Activated B cell treated with CpG ODN at 0.5 μM for 24 hours (primary cell): ENCODE data around the gene H6PD. TPM values are rescaled to one million over a fixed set of nuclear protein-coding genes. Genes with fewer than 3 reads are reported as not detected.

ENCODE experiments used
- ATAC-seq: fragments of 200-7000 bp; cut with Tn5 transposase; one replicate; pipeline ENCODE4 v1.10.0; 2021; ENCODE audit warnings: low read depth, mild to moderate bottlenecking, moderate library complexity
- CTCF ChIA-PET: fragments of 350-600 bp; sonication (Branson Sonifier 250); formaldehyde crosslinking; loops from one replicate; lab custom pipeline; 2021; ENCODE audit warnings: antibody characterized with exemption; lab: Charles Lee
- POLR2A ChIA-PET: fragments of 350-600 bp; sonication (Branson Sonifier 250); formaldehyde crosslinking; loops from one replicate; lab custom pipeline; 2021; ENCODE audit warnings: antibody characterized with exemption; lab: Charles Lee
- DNase-seq: peaks from one replicate; pipeline ENCODE4 v3.0.0; 2022
- H3K27ac Mint-ChIP-seq: one replicate; pipeline ENCODE4 v1.8.0; 2020; ENCODE audit warnings: mixed read lengths
- H3K27me3 Mint-ChIP-seq: one replicate; pipeline ENCODE4 v1.8.0; 2021; ENCODE audit warnings: mixed read lengths
- H3K36me3 Mint-ChIP-seq: one replicate; pipeline ENCODE4 v1.8.0; 2021; ENCODE audit warnings: low read depth, mixed read lengths
- H3K4me1 Mint-ChIP-seq: one replicate; pipeline ENCODE4 v1.8.0; 2021; ENCODE audit warnings: mixed read lengths
- H3K4me3 Mint-ChIP-seq: one replicate; pipeline ENCODE4 v1.8.0; 2020; ENCODE audit warnings: mild to moderate bottlenecking, mixed read lengths
- H3K9me3 Mint-ChIP-seq: one replicate; pipeline ENCODE4 v1.8.0; 2020; ENCODE audit warnings: mixed read lengths
- intact Hi-C: fragments of 100-400 bp; cut with micrococcal nuclease; formaldehyde crosslinking; loops from one replicate; pipeline ENCODE4 v1.15.1; 2024
- total RNA-seq: library from RNA; stranded (reverse); gene quantifications from 2 replicates; pipeline ENCODE4 v1.2.3, GENCODE V29; 2022
- TF ChIP-seq, protein P1 (sequence below): fragments of 200-600 bp; IDR thresholded peaks from one replicate; pipeline ENCODE4 v1.8.0; 2022; ENCODE audit warnings: antibody characterized with exemption, mild to moderate bottlenecking

Gene H6PD
- total RNA-seq, 1 donor from 2014 or later, result 21.9 TPM

DNA sequence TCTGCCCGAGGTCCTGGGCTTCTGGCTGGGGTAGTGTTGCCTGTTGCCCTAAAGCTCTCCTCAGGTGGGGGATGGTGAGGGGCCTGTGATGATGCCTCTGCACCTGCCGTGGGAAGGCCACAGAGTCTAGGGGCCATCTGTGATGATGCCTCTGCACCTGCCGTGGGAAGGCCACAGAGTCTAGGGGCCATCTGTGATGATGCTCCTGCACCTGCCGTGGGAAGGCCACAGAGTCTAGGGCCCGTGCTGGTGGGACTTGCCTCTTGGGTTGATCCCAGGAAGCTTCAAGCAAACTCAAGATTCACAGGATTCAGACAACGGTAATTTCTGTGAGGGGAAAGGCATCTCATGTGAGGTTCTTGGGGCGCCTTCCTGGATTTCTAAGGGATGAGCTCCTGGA, 75.4 kb downstream of the H6PD start:
- intact Hi-C loops, result no loop called here
- Mint-ChIP-seq H3K4me1 (peaks cover 9% of the 10 kb centered on the region), H3K36me3 (no peaks in the 10 kb centered on the region), H3K27ac (no peak overlapping the region), H3K4me3 (no peak overlapping the region), H3K9me3 (no peaks in the 10 kb centered on the region), H3K27me3 (no peaks in the 10 kb centered on the region)
- DNase-seq (no peak), ATAC-seq (no peak)
- TF ChIP-seq, protein P1, sequence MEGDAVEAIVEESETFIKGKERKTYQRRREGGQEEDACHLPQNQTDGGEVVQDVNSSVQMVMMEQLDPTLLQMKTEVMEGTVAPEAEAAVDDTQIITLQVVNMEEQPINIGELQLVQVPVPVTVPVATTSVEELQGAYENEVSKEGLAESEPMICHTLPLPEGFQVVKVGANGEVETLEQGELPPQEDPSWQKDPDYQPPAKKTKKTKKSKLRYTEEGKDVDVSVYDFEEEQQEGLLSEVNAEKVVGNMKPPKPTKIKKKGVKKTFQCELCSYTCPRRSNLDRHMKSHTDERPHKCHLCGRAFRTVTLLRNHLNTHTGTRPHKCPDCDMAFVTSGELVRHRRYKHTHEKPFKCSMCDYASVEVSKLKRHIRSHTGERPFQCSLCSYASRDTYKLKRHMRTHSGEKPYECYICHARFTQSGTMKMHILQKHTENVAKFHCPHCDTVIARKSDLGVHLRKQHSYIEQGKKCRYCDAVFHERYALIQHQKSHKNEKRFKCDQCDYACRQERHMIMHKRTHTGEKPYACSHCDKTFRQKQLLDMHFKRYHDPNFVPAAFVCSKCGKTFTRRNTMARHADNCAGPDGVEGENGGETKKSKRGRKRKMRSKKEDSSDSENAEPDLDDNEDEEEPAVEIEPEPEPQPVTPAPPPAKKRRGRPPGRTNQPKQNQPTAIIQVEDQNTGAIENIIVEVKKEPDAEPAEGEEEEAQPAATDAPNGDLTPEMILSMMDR, result no peak
- POLR2A ChIA-PET, result no interaction called here
- CTCF ChIA-PET, result interaction anchor here (1.5 kb wide), 1 partner anchor 95 kb away, joined by 3 read pairs; no protein-coding TSS in a partner anchor

DNA sequence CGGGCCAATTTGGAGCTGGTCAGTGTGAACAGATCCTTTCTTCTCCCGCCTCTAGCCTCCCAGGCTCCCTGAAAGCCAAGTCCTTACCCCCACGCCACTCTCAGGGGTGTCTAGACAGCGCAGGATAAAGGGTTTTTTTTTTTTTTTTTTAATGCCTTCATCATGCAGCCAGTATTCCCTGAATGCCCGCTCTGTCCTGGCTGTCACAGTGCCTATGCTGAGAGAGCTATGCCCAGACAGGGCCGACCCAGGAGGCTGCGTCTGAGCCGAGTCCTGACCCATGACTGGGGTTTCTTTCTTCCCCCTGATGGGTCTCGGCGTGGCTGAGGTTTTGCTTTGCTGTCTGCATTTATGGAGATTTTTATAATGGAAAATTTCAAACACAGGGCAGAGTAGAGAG, 76.5 kb downstream of the H6PD start:
- intact Hi-C loops, result no loop called here
- Mint-ChIP-seq H3K36me3 (no peaks in the 10 kb centered on the region), H3K27ac (no peak overlapping the region), H3K4me1 (peaks cover 6% of the 10 kb centered on the region), H3K4me3 (no peak overlapping the region), H3K9me3 (no peaks in the 10 kb centered on the region), H3K27me3 (no peaks in the 10 kb centered on the region)
- ChIA-PET POLR2A (no interaction called here), CTCF (interaction anchor here (0.6 to 1.5 kb wide), 2 partner anchors 94 to 143 kb away, joined by 3 read pairs; no protein-coding TSS in a partner anchor)
- DNase-seq (no peak), ATAC-seq (no peak)
- TF ChIP-seq, protein P1, result no peak

DNA sequence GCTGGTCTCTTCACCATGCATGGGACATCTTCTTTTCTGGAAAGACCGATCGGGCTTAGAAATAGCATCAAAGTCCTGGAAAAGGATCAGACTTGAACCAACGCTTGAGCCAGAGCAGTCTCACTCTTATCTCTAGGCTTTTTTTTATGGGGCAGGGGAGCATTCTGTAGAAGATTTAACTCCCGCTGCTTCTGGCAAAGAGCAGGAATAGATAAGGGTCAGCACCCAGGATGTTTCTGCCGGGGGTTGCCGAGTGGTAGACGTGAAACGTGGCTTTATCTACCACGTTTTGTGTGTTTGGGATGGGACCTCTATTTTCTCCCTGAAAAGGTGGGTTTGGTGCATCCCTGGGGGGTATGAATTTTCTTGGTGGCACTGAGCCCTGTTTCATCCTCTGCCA, 76.9 kb downstream of the H6PD start:
- Mint-ChIP-seq H3K36me3 (no peaks in the 10 kb centered on the region), H3K9me3 (no peaks in the 10 kb centered on the region), H3K4me3 (no peak overlapping the region), H3K4me1 (peaks cover 6% of the 10 kb centered on the region), H3K27me3 (no peaks in the 10 kb centered on the region), H3K27ac (no peak overlapping the region)
- CTCF ChIA-PET, result no interaction called here
- no peak for DNase-seq
- no peak for ATAC-seq
- TF ChIP-seq, protein P1, result no peak
- intact Hi-C loops, result no loop called here
- POLR2A ChIA-PET, result no interaction called here

DNA sequence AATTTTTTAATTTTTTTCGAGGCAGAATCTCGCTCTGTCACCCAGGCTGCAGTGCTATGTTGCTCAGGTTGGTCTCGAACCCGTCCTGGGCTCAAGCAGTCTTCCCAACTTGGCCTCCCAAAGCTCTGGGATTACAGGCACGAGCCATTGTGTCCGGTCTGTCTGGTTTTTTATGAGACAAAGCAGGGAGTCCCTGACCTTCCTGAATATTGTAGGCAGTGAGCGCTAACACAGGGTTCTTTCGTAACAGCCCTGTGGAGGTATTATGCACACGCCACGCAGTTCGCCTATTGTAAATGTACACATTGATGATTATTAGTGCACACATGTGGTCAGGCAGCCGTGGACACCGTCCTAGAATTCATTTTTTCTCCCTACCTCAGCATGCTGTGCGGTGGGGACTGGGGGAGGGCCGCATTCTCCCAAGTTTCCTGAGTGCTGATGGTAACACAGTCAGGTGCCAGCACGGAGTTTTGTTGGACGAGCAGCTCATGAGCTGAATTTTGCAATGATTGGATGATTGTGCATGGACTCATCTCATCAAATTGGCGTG, 77.7 kb downstream of the H6PD start:
- no peaks in the 10 kb centered on the region for H3K36me3 Mint-ChIP-seq
- no peak overlapping the region for H3K27ac Mint-ChIP-seq
- ChIA-PET CTCF (no interaction called here), POLR2A (no interaction called here)
- H3K9me3 Mint-ChIP-seq, result no peaks in the 10 kb centered on the region
- no peaks in the 10 kb centered on the region for H3K27me3 Mint-ChIP-seq
- intact Hi-C loops, result no loop called here
- no peak overlapping the region for H3K4me3 Mint-ChIP-seq
- DNase-seq (no peak), ATAC-seq (no peak)
- TF ChIP-seq, protein P1, result no peak
- H3K4me1 Mint-ChIP-seq, result peaks cover 8% of the 10 kb centered on the region

DNA sequence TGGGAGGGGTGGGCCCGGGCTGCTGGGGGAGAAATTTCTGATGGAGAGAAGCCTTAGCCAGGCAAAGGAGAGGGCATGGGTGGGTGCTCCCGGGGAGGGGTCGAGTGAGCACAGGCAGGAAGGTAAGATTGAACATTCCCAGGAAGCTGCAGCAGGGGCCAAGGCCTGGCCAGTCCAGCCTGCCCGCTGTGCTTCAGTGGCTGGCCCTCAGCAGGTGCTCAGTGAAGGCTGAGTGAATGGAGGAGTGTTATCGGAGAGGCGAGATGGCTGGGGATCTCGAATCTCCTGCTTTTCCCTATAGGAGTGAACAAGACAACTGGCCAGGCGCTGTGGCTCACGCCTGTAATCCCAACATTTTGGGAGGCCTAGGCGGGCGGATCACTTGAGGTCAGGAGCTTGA, 79.0 kb downstream of the H6PD start:
- POLR2A ChIA-PET, result no interaction called here

More for the DNA sequence above, 79.0 kb downstream of the H6PD start:
- H3K9me3 Mint-ChIP-seq, result no peaks in the 10 kb centered on the region
- peaks cover 14% of the 10 kb centered on the region for H3K4me1 Mint-ChIP-seq
- TF ChIP-seq, protein P1, result no peak
- intact Hi-C loops, result no loop called here
- no peak overlapping the region for H3K4me3 Mint-ChIP-seq
- DNase-seq (no peak), ATAC-seq (no peak)
- no peaks in the 10 kb centered on the region for H3K36me3 Mint-ChIP-seq
- no peak overlapping the region for H3K27ac Mint-ChIP-seq
- CTCF ChIA-PET, result interaction anchor here (1.0 kb wide), 1 partner anchor 24 kb away, joined by 3 read pairs; no protein-coding TSS in a partner anchor
- H3K27me3 Mint-ChIP-seq, result no peaks in the 10 kb centered on the region
